Measurements from ENCODE around the gene CLCA4. TPM values are rescaled to one million over a fixed set of nuclear protein-coding genes. Genes with fewer than 3 reads are reported as not detected.

Gene CLCA4
- total and polyA plus RNA-seq, 10 of the 15 experiments (the other 5 are each of a cell fraction or from before 2014, with no cell fraction given), result 0.01 to 0.08 TPM; not detected in 8

- TF ChIP-seq E4F1 (IDR thresholded peaks at IDR 0.05; ENCODE audit: borderline replicate concordance, partially characterized antibody) (no peak), E2F4 (IDR thresholded peaks at IDR 0.05; ENCODE audit: low read depth, low read length) (no peak), GATAD2B (conservative IDR thresholded peaks at IDR 0.05; ENCODE audit: low read depth) (no peak), ZNF24 (IDR thresholded peaks at IDR 0.05) (no peak), PAX5 (IDR thresholded peaks at IDR 0.05; ENCODE audit: borderline replicate concordance, low read depth, low read length) (no peak)
Observed at GRCh38 chr1:86583593-86583992, 36.7 kb downstream of the CLCA4 start (continued).

GRCh38 chr1:86594284-86594770 is 47.4 kb downstream of the CLCA4 start:
- in situ Hi-C loops (cut with MboI), result no loop called here
- POLR2A ChIA-PET, result no interaction called here
- no peak for ATAC-seq
- no TSS peak for BruUV-seq (replicated peaks)
- RAD21 ChIA-PET (ENCODE audit: unreplicated experiment), result no interaction called here
- Histone ChIP-seq H3K9me3 (replicated peaks; ENCODE audit: control insufficient read depth, insufficient read depth, low read length) (no peaks in the 10 kb centered on the region), H3K27ac (ENCODE audit: control insufficient read depth, insufficient read depth) (no peak overlapping the region), H3K9ac (ENCODE audit: control insufficient read depth, insufficient read depth, low read length) (no peak overlapping the region), H4K20me1 (ENCODE audit: control insufficient read depth, insufficient read depth) (no peaks in the 10 kb centered on the region), H2AFZ (ENCODE audit: control insufficient read depth, low read depth, low read length) (no peak overlapping the region), H3K79me2 (ENCODE audit: control insufficient read depth, insufficient read depth, low read length) (no peaks in the 10 kb centered on the region), H3K4me3 (no peak overlapping the region), H3K4me2 (ENCODE audit: control insufficient read depth, insufficient read depth) (no peak overlapping the region), H3K36me3 (ENCODE audit: control insufficient read depth in 2 of 2, insufficient read depth in 2 of 2, low read length in 1 of 2) (no peaks in the 10 kb centered on the region), H3K27me3 (replicated peaks in 1 of 2; ENCODE audit: control insufficient read depth in 2 of 2, insufficient read depth in 2 of 2, low read length in 1 of 2) (no peaks in the 10 kb centered on the region), H3K4me1 (ENCODE audit: control insufficient read depth, insufficient read depth, low read length) (no peaks in the 10 kb centered on the region)
- FAIRE-seq, result no peak
- no peak for DNase-seq (ENCODE audit: low read depth, low spot score)
- CTCF ChIA-PET, result no interaction called here
- intact Hi-C loops (cut with micrococcal nuclease; ENCODE audit: unreplicated experiment), result no loop called here
- SMC1A ChIA-PET (ENCODE audit: uncharacterized antibody, unreplicated experiment), result no interaction called here
- TF ChIP-seq SREBF2 (IDR thresholded peaks at IDR 0.05; ENCODE audit: low read length) (no peak), JUND (IDR thresholded peaks at IDR 0.05; ENCODE audit: low read depth, low read length) (no peak), EZH2 (IDR thresholded peaks at IDR 0.05; ENCODE audit: borderline replicate concordance, control insufficient read depth, low read depth, low read length) (no peak), ZNF622 (IDR thresholded peaks at IDR 0.05) (no peak), SPI1 (IDR thresholded peaks at IDR 0.05; ENCODE audit: borderline replicate concordance, insufficient read depth, low read depth, low read length) (no peak), NBN (IDR thresholded peaks at IDR 0.05) (no peak), SKIL (IDR thresholded peaks at IDR 0.05; ENCODE audit: low read depth, poor library complexity, severe bottlenecking) (no peak), YY1 (IDR thresholded peaks at IDR 0.05; ENCODE audit: low read depth, low read length) (no peak), ASH2L (IDR thresholded peaks at IDR 0.05; ENCODE audit: borderline replicate concordance, low read depth) (no peak), RFX5 (IDR thresholded peaks at IDR 0.05; ENCODE audit: low read depth, low read length) (no peak), E4F1 (IDR thresholded peaks at IDR 0.05; ENCODE audit: borderline replicate concordance, partially characterized antibody) (no peak), TAF1 (IDR thresholded peaks at IDR 0.05; ENCODE audit: borderline replicate concordance, low read depth, low read length) (no peak)

Measured in GM12878 (cell line).